GM23338 (cell line): ENCODE data around the gene LYRM9. TPM values are rescaled to one million over a fixed set of nuclear protein-coding genes. Genes with fewer than 3 reads are reported as not detected.

Experiments
- ATAC-seq: fragments of 200-7000 bp; cut with Tn5 transposase; 3 replicates; pipeline ENCODE4 v1.9.1; 2020
- DNase-seq: peaks from one replicate; pipeline ENCODE4 v3.0.0-alpha.2; 2015; ENCODE audit warnings: low spot score
- H2AFZ ChIP-seq: fragments of 200-600 bp; sonication (generic); 2 replicates; pipeline ENCODE4 v1.8.0; 2016; ENCODE audit warnings: antibody characterized with exemption, mild to moderate bottlenecking, moderate library complexity
- H3F3A ChIP-seq: fragments of 200-600 bp; sonication (generic); replicated peaks from 2 replicates; pipeline ENCODE4 v1.8.0; 2017; ENCODE audit warnings: antibody characterized with exemption, mixed run types, low read depth
- H3K27ac ChIP-seq: fragments of 200-600 bp; sonication (generic); 2 replicates; pipeline ENCODE4 v1.6.1; 2016; ENCODE audit warnings: low read depth
- H3K27me3 ChIP-seq: fragments of 200-600 bp; sonication (generic); 2 replicates; pipeline ENCODE4 v1.8.0; 2016; ENCODE audit warnings: mild to moderate bottlenecking, mixed run types, moderate library complexity; ENCODE audit not compliant: insufficient read depth
- H3K36me3 ChIP-seq: fragments of 200-600 bp; sonication (generic); 2 replicates; pipeline ENCODE4 v1.8.0; 2016; ENCODE audit warnings: mild to moderate bottlenecking; ENCODE audit not compliant: insufficient read depth
- H3K4me1 ChIP-seq: fragments of 200-600 bp; sonication (generic); 2 replicates; pipeline ENCODE4 v1.8.0; 2016; ENCODE audit warnings: mild to moderate bottlenecking, moderate library complexity; ENCODE audit not compliant: insufficient read depth
- H3K4me2 ChIP-seq: fragments of 200-600 bp; sonication (generic); 2 replicates; pipeline ENCODE4 v1.7.1; 2017; ENCODE audit warnings: mixed run types
- H3K4me3 ChIP-seq: fragments of 200-600 bp; sonication (generic); 2 replicates; pipeline ENCODE4 v1.6.1; 2016; ENCODE audit warnings: mixed run types
- H3K79me2 ChIP-seq: fragments of 200-600 bp; sonication (generic); replicated peaks from 2 replicates; pipeline ENCODE4 v1.8.0; 2017; ENCODE audit warnings: mild to moderate bottlenecking; ENCODE audit not compliant: insufficient read depth
- H3K9me2 ChIP-seq: fragments of 200-600 bp; sonication (generic); 2 replicates; pipeline ENCODE4 v1.8.0; 2017; ENCODE audit not compliant: insufficient read depth
- H4K20me1 ChIP-seq: fragments of 200-600 bp; sonication (generic); replicated peaks from 2 replicates; pipeline ENCODE4 v1.8.0; 2017; ENCODE audit warnings: mild to moderate bottlenecking; ENCODE audit not compliant: insufficient read depth
- H3K27ac Mint-ChIP-seq: 2 replicates; pipeline ENCODE4 v1.8.0; 2020; ENCODE audit warnings: inconsistent platforms, mild to moderate bottlenecking, moderate library complexity, mixed read lengths
- H3K27me3 Mint-ChIP-seq: 3 replicates; pipeline ENCODE4 v1.8.0; 2022; ENCODE audit warnings: low read depth, mild to moderate bottlenecking, moderate library complexity, mixed read lengths, inconsistent platforms; ENCODE audit not compliant: insufficient read depth, poor library complexity
- H3K36me3 Mint-ChIP-seq: 3 replicates; pipeline ENCODE4 v1.8.0; 2021; ENCODE audit warnings: low read depth, mild to moderate bottlenecking, inconsistent platforms, moderate library complexity, mixed read lengths
- H3K4me1 Mint-ChIP-seq: 3 replicates; pipeline ENCODE4 v1.8.0; 2020; ENCODE audit warnings: mild to moderate bottlenecking, inconsistent platforms, mixed read lengths
- H3K4me3 Mint-ChIP-seq: 3 replicates; pipeline ENCODE4 v1.8.0; 2021; ENCODE audit warnings: moderate library complexity, mild to moderate bottlenecking, inconsistent platforms, mixed read lengths
- H3K9me3 Mint-ChIP-seq: 3 replicates; pipeline ENCODE4 v1.8.0; 2020; ENCODE audit warnings: moderate library complexity, mild to moderate bottlenecking, inconsistent platforms, mixed read lengths
- CREB1 ChIP-seq: fragments of 250-450 bp; sonication (Bioruptor Pico); IDR thresholded peaks from 2 replicates; pipeline ENCODE4 v1.5.0; 2020; ENCODE audit warnings: low read depth, mild to moderate bottlenecking, moderate library complexity
- EZH2 ChIP-seq: fragments of 200-600 bp; sonication (generic); IDR thresholded peaks from one replicate; pipeline ENCODE4 v1.8.0; 2017; ENCODE audit warnings: antibody characterized with exemption, mild to moderate bottlenecking, low read depth; ENCODE audit not compliant: unreplicated experiment
- EZH2phosphoT487 ChIP-seq: fragments of 200-600 bp; sonication (generic); IDR thresholded peaks from one replicate; pipeline ENCODE4 v1.8.1; 2018; ENCODE audit warnings: antibody characterized with exemption; ENCODE audit not compliant: unreplicated experiment
- JUNB ChIP-seq: IDR thresholded peaks from one replicate; pipeline ENCODE4 v1.6.1; 2016; ENCODE audit warnings: antibody characterized with exemption; ENCODE audit not compliant: unreplicated experiment
- NANOG ChIP-seq: IDR thresholded peaks from 2 replicates; pipeline ENCODE4 v1.6.1; 2016; ENCODE audit warnings: antibody characterized with exemption, borderline replicate concordance
- POLR2AphosphoS5 ChIP-seq: IDR thresholded peaks from 2 replicates; pipeline ENCODE4 v1.6.1; 2016; ENCODE audit warnings: antibody characterized with exemption, low read depth
- polyA plus RNA-seq: library from polyadenylated mRNA; unstranded; fragments of >200 nt; fragmentation: Nextera tagmentation; extraction: Ambion mirVana; gene quantifications from 2 replicates; pipeline ENCODE4 v1.2.1, GENCODE V29; 2016
- total RNA-seq: library from RNA; depleted of rRNA; stranded (reverse); fragments of >200 nt; shearing (Covaris generic); gene quantifications from 2 replicates; pipeline ENCODE4 v1.2.3, GENCODE V29; 2014
- TF ChIP-seq, protein P1 (sequence below): fragments of 250-450 bp; sonication (Bioruptor Pico); IDR thresholded peaks from 2 replicates; pipeline ENCODE4 v1.5.0; 2020; ENCODE audit warnings: mild to moderate bottlenecking, moderate library complexity
- TF ChIP-seq, protein P2 (sequence below): IDR thresholded peaks from one replicate; pipeline ENCODE4 v1.6.1; 2018; ENCODE audit warnings: antibody characterized with exemption; ENCODE audit not compliant: unreplicated experiment

Gene LYRM9
- total and polyA plus RNA-seq, 2 experiments from 2014 or later = 4.7 to 6.2 TPM

DNA sequence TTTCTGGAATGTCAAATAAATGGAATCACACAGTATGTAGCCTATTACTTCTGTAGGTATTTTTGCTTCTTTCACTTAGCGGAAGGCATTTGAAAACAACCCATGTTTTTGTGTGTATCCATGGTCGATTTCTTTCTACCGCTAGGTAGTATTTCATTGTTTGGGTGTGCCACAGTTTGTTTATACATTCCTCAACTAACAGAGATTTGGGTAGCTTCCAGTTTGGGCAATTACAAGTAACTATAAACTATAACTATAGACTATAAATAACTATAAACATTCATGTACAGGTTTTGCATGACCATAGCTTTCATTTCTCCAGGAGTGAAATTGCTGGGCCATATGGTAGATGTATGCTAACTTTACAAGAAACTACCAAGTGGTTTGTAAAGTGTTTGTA is 40.1 kb downstream of the LYRM9 start:
- peaks cover 19% of the 10 kb centered on the region for H3K4me1 Mint-ChIP-seq
- H3K27ac Mint-ChIP-seq = no peak overlapping the region
- no peaks in the 10 kb centered on the region for H3K9me3 Mint-ChIP-seq
- Histone ChIP-seq H3K9me2 (no peaks in the 10 kb centered on the region), H3K27ac (no peak overlapping the region), H3K4me1 (peaks cover 14% of the 10 kb centered on the region), H4K20me1 (no peaks in the 10 kb centered on the region), H3F3A (no peaks in the 10 kb centered on the region), H3K4me2 (no peak overlapping the region), H3K79me2 (no peaks in the 10 kb centered on the region), H3K27me3 (no peaks in the 10 kb centered on the region), H3K4me3 (no peak overlapping the region), H2AFZ (no peak overlapping the region), H3K36me3 (no peaks in the 10 kb centered on the region)
- no peak for TF ChIP-seq CREB1
- TF ChIP-seq, protein P1, sequence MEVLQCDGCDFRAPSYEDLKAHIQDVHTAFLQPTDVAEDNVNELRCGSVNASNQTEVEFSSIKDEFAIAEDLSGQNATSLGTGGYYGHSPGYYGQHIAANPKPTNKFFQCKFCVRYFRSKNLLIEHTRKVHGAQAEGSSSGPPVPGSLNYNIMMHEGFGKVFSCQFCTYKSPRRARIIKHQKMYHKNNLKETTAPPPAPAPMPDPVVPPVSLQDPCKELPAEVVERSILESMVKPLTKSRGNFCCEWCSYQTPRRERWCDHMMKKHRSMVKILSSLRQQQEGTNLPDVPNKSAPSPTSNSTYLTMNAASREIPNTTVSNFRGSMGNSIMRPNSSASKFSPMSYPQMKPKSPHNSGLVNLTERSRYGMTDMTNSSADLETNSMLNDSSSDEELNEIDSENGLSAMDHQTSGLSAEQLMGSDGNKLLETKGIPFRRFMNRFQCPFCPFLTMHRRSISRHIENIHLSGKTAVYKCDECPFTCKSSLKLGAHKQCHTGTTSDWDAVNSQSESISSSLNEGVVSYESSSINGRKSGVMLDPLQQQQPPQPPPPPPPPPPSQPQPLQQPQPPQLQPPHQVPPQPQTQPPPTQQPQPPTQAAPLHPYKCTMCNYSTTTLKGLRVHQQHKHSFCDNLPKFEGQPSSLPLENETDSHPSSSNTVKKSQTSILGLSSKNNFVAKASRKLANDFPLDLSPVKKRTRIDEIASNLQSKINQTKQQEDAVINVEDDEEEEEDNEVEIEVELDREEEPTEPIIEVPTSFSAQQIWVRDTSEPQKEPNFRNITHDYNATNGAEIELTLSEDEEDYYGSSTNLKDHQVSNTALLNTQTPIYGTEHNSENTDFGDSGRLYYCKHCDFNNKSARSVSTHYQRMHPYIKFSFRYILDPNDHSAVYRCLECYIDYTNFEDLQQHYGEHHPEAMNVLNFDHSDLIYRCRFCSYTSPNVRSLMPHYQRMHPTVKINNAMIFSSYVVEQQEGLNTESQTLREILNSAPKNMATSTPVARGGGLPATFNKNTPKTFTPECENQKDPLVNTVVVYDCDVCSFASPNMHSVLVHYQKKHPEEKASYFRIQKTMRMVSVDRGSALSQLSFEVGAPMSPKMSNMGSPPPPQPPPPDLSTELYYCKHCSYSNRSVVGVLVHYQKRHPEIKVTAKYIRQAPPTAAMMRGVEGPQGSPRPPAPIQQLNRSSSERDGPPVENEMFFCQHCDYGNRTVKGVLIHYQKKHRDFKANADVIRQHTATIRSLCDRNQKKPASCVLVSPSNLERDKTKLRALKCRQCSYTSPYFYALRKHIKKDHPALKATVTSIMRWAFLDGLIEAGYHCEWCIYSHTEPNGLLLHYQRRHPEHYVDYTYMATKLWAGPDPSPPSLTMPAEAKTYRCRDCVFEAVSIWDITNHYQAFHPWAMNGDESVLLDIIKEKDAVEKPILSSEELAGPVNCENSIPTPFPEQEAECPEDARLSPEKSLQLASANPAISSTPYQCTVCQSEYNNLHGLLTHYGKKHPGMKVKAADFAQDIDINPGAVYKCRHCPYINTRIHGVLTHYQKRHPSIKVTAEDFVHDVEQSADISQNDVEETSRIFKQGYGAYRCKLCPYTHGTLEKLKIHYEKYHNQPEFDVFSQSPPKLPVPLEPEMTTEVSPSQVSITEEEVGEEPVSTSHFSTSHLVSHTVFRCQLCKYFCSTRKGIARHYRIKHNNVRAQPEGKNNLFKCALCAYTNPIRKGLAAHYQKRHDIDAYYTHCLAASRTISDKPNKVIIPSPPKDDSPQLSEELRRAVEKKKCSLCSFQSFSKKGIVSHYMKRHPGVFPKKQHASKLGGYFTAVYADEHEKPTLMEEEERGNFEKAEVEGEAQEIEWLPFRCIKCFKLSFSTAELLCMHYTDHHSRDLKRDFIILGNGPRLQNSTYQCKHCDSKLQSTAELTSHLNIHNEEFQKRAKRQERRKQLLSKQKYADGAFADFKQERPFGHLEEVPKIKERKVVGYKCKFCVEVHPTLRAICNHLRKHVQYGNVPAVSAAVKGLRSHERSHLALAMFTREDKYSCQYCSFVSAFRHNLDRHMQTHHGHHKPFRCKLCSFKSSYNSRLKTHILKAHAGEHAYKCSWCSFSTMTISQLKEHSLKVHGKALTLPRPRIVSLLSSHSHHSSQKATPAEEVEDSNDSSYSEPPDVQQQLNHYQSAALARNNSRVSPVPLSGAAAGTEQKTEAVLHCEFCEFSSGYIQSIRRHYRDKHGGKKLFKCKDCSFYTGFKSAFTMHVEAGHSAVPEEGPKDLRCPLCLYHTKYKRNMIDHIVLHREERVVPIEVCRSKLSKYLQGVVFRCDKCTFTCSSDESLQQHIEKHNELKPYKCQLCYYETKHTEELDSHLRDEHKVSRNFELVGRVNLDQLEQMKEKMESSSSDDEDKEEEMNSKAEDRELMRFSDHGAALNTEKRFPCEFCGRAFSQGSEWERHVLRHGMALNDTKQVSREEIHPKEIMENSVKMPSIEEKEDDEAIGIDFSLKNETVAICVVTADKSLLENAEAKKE (CRISPR knock-in tag) = no peak
- TF ChIP-seq POLR2AphosphoS5 = no peak
- no peak for TF ChIP-seq JUNB
- no peak for TF ChIP-seq NANOG
- TF ChIP-seq, protein P2, sequence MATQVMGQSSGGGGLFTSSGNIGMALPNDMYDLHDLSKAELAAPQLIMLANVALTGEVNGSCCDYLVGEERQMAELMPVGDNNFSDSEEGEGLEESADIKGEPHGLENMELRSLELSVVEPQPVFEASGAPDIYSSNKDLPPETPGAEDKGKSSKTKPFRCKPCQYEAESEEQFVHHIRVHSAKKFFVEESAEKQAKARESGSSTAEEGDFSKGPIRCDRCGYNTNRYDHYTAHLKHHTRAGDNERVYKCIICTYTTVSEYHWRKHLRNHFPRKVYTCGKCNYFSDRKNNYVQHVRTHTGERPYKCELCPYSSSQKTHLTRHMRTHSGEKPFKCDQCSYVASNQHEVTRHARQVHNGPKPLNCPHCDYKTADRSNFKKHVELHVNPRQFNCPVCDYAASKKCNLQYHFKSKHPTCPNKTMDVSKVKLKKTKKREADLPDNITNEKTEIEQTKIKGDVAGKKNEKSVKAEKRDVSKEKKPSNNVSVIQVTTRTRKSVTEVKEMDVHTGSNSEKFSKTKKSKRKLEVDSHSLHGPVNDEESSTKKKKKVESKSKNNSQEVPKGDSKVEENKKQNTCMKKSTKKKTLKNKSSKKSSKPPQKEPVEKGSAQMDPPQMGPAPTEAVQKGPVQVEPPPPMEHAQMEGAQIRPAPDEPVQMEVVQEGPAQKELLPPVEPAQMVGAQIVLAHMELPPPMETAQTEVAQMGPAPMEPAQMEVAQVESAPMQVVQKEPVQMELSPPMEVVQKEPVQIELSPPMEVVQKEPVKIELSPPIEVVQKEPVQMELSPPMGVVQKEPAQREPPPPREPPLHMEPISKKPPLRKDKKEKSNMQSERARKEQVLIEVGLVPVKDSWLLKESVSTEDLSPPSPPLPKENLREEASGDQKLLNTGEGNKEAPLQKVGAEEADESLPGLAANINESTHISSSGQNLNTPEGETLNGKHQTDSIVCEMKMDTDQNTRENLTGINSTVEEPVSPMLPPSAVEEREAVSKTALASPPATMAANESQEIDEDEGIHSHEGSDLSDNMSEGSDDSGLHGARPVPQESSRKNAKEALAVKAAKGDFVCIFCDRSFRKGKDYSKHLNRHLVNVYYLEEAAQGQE = no peak
- TF ChIP-seq EZH2phosphoT487 = no peak
- TF ChIP-seq EZH2 = no peak
- peaks cover 2% of the 10 kb centered on the region for H3K27me3 Mint-ChIP-seq
- no peak for ATAC-seq
- no peaks in the 10 kb centered on the region for H3K36me3 Mint-ChIP-seq
- no peak overlapping the region for H3K4me3 Mint-ChIP-seq
- no peak for DNase-seq
